MM.1S (cell line): ENCODE measurements around the gene ISG20.

Source experiments
- DNase-seq: peaks from one replicate; pipeline ENCODE4 v3.0.0-alpha.2; 2015
- H2AFZ ChIP-seq: fragments of 300-600 bp; sonication (generic); 2 replicates; pipeline ENCODE4 v1.6.0; 2016; ENCODE audit warnings: antibody characterized with exemption, low read length
- H3F3A ChIP-seq: fragments of 300-600 bp; sonication (generic); 2 replicates; pipeline ENCODE4 v1.6.1; 2016; ENCODE audit warnings: mild to moderate bottlenecking, antibody characterized with exemption, low read length, moderate library complexity, mixed read lengths; ENCODE audit not compliant: insufficient read depth
- H3K27ac ChIP-seq: fragments of 300-600 bp; sonication (generic); 2 replicates; pipeline ENCODE4 v1.5.1; 2016; ENCODE audit warnings: mild to moderate bottlenecking, low read length
- H3K27me3 ChIP-seq: fragments of 300-600 bp; sonication (generic); replicated peaks from 2 replicates; pipeline ENCODE4 v1.6.0; 2016; ENCODE audit warnings: low read length; ENCODE audit not compliant: insufficient read depth
- H3K36me3 ChIP-seq: fragments of 300-600 bp; sonication (generic); replicated peaks from 2 replicates; pipeline ENCODE4 v1.6.1; 2016; ENCODE audit warnings: mild to moderate bottlenecking, low read length, mixed read lengths; ENCODE audit not compliant: insufficient read depth
- H3K4me1 ChIP-seq: fragments of 300-600 bp; sonication (generic); 2 replicates; pipeline ENCODE4 v1.6.1; 2016; ENCODE audit warnings: low read length, mixed read lengths
- H3K4me2 ChIP-seq: fragments of 300-600 bp; sonication (generic); 2 replicates; pipeline ENCODE4 v1.6.0; 2016; ENCODE audit warnings: low read depth, low read length
- H3K4me3 ChIP-seq: fragments of 300-600 bp; sonication (generic); 2 replicates; pipeline ENCODE4 v1.5.1; 2016; ENCODE audit warnings: low read length, mixed read lengths
- H3K79me2 ChIP-seq: fragments of 300-600 bp; sonication (generic); 2 replicates; pipeline ENCODE4 v1.6.1; 2016; ENCODE audit warnings: mixed run types, low read length, mixed read lengths
- H3K9ac ChIP-seq: fragments of 300-600 bp; sonication (generic); 2 replicates; pipeline ENCODE4 v1.6.1; 2016; ENCODE audit warnings: low read length, mixed read lengths
- H3K9me2 ChIP-seq: fragments of 300-600 bp; sonication (generic); replicated peaks from 2 replicates; pipeline ENCODE4 v1.6.1; 2016; ENCODE audit warnings: mild to moderate bottlenecking, low read length, mixed read lengths; ENCODE audit not compliant: insufficient read depth
- H3K9me3 ChIP-seq: fragments of 300-600 bp; sonication (generic); replicated peaks from 2 replicates; pipeline ENCODE4 v1.6.1; 2016; ENCODE audit warnings: mild to moderate bottlenecking, low read length, mixed read lengths; ENCODE audit not compliant: insufficient read depth
- H4K20me1 ChIP-seq: fragments of 300-600 bp; sonication (generic); 2 replicates; pipeline ENCODE4 v1.6.1; 2016; ENCODE audit warnings: mild to moderate bottlenecking, low read length, moderate library complexity, mixed read lengths; ENCODE audit not compliant: insufficient read depth
- CTCF ChIP-seq: fragments of 300-600 bp; sonication (generic); IDR thresholded peaks from 2 replicates; pipeline ENCODE4 v1.5.1; 2016; ENCODE audit warnings: antibody characterized with exemption, low read length, mixed read lengths
- EZH2 ChIP-seq: fragments of 300-600 bp; sonication (generic); optimal IDR thresholded peaks from 2 replicates; pipeline ENCODE3; 2017; ENCODE audit warnings: low read depth, mild to moderate bottlenecking, antibody characterized with exemption, low read length, mixed read lengths
- EZH2phosphoT487 ChIP-seq: fragments of 300-600 bp; sonication (generic); IDR thresholded peaks from 2 replicates; pipeline ENCODE4 v1.6.1; 2018; ENCODE audit warnings: antibody characterized with exemption, low read length

The ISG20 gene

DNA sequence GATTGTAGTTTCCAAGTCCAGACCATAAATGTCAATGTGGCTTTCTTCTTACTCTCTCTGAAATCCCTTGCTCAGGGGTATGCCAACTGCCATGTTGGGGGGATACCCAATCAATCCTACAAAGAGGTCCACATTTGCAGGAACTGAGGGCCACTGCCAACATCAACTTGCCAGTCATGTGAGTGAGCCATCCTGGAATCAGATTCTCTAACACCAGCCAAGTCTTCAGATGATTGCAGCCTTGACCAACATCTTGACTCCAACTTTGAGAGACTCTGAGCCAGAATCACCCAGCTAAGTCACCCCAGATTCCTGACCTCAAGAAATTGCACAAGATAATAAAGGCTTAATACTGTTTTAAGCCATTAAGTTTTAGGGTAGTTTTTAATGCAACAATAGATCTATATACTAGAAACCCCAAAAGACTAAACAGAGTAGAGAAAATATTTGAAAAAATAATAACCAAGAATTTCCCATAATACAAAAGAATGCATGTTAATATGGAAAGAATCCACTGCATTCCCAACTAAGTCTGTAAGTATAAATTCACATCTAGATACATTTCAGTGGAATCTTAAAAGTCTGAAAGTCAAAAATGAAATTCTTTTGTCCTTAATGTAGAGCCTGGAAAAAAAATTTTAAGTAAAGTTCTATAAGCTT, 22.4 kb downstream of the ISG20 start:
- TF ChIP-seq EZH2 (no peak), EZH2phosphoT487 (no peak)
- H3K4me2 ChIP-seq, result no peak overlapping the region
- H3K4me3 ChIP-seq, result no peak overlapping the region
- H4K20me1 ChIP-seq, result no peaks in the 10 kb centered on the region
- peaks cover 13% of the 10 kb centered on the region for H3F3A ChIP-seq
- H3K9me2 ChIP-seq, result no peaks in the 10 kb centered on the region
- H3K4me1 ChIP-seq, result peaks cover 15% of the 10 kb centered on the region
- no peak overlapping the region for H2AFZ ChIP-seq
- no peak overlapping the region for H3K9ac ChIP-seq
- no peaks in the 10 kb centered on the region for H3K36me3 ChIP-seq
- no peaks in the 10 kb centered on the region for H3K9me3 ChIP-seq
- H3K27ac ChIP-seq, result no peak overlapping the region
- no peak for DNase-seq
- no peaks in the 10 kb centered on the region for H3K27me3 ChIP-seq
- no peaks in the 10 kb centered on the region for H3K79me2 ChIP-seq

GRCh38 chr15:88661761-88662556, 23.1 kb downstream of the ISG20 start:
- Histone ChIP-seq H3K9me3 (no peaks in the 10 kb centered on the region), H3K4me1 (peaks cover 12% of the 10 kb centered on the region), H3K36me3 (no peaks in the 10 kb centered on the region), H4K20me1 (no peaks in the 10 kb centered on the region), H3K27ac (no peak overlapping the region), H3K4me3 (no peak overlapping the region), H3K4me2 (no peak overlapping the region), H3F3A (peaks cover 9% of the 10 kb centered on the region), H3K9me2 (no peaks in the 10 kb centered on the region), H2AFZ (no peak overlapping the region), H3K27me3 (no peaks in the 10 kb centered on the region), H3K9ac (no peak overlapping the region), H3K79me2 (no peaks in the 10 kb centered on the region)
- no peak for TF ChIP-seq EZH2
- TF ChIP-seq CTCF, result no peak
- no peak for TF ChIP-seq EZH2phosphoT487
- no peak for DNase-seq

DNA sequence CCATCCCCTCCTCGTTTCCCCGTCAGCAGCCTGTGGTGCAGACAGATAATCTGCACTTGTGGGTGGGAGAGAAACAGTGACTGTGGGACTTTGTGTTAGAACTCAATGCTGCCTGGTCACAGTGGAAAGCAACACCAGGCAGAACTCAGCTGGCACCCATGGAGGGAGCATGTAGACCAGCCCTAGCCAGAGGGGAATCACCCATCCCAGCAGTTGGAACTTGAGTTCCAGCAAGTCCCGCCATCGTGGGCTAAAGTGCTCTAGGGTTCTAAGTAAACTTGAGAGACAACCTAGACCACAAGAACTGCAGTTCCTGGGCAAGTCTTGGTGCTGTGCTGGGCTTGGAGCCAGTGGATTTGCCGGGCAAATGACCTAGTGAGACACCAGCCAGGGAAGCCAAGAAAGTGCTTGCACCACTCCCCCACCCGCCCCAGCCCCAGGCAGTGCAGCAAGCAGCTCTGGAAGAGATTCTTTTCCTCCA, 24.4 kb downstream of the ISG20 start:
- H3K4me2 ChIP-seq, result no peak overlapping the region
- H4K20me1 ChIP-seq, result no peaks in the 10 kb centered on the region
- no peak overlapping the region for H3K27ac ChIP-seq
- TF ChIP-seq CTCF, result no peak
- no peak for TF ChIP-seq EZH2phosphoT487
- no peak for TF ChIP-seq EZH2
- no peaks in the 10 kb centered on the region for H3F3A ChIP-seq
- H2AFZ ChIP-seq, result no peak overlapping the region
- H3K36me3 ChIP-seq, result no peaks in the 10 kb centered on the region
- H3K9me3 ChIP-seq, result no peaks in the 10 kb centered on the region
- no peaks in the 10 kb centered on the region for H3K27me3 ChIP-seq
- no peaks in the 10 kb centered on the region for H3K79me2 ChIP-seq
- H3K4me3 ChIP-seq, result no peak overlapping the region
- no peak for DNase-seq
- H3K9ac ChIP-seq, result no peak overlapping the region
- H3K4me1 ChIP-seq, result no peaks in the 10 kb centered on the region
- no peaks in the 10 kb centered on the region for H3K9me2 ChIP-seq
